Effector memory CD8-positive, alpha-beta T cell (primary cell): ENCODE measurements around the gene ATP23.
A peak's percentile ranks its signal among the peaks of the same experiment; 100 is the strongest.

ENCODE experiments used
- ATAC-seq: fragments of 150-1000 bp; cut with Tn5 transposase; replicated peaks from 2 replicates; pipeline ENCODE4 v1.10.0; 2021; ENCODE audit warnings: mild to moderate bottlenecking, moderate library complexity
- DNase-seq, 3 experiments: peaks; one replicate each; pipeline ENCODE4 v3.0.0; 2021
- H3K27ac Mint-ChIP-seq, 2 donors: one replicate each; pipeline ENCODE4 v1.8.0; 2022; ENCODE audit warnings: mild to moderate bottlenecking in 2 of 2, mixed read lengths in 2 of 2, moderate library complexity in 2 of 2
- H3K27me3 Mint-ChIP-seq, 2 donors: one replicate each; pipeline ENCODE4 v1.8.0; 2022; ENCODE audit warnings: mixed read lengths in 2 of 2
- H3K36me3 Mint-ChIP-seq: one replicate; pipeline ENCODE4 v1.8.0; 2022; ENCODE audit warnings: mild to moderate bottlenecking, moderate library complexity, mixed read lengths; ENCODE audit not compliant: insufficient read depth
- H3K4me1 Mint-ChIP-seq, 2 donors: one replicate each; pipeline ENCODE4 v1.8.0; 2022; ENCODE audit warnings: low read depth in 2 of 2, mixed read lengths in 2 of 2
- H3K4me3 Mint-ChIP-seq, 2 donors: one replicate each; pipeline ENCODE4 v1.8.0; 2022; ENCODE audit warnings: mild to moderate bottlenecking in 2 of 2, mixed read lengths in 2 of 2, moderate library complexity in 2 of 2
- H3K9me3 Mint-ChIP-seq, 2 donors: one replicate each; pipeline ENCODE4 v1.8.0; 2022; ENCODE audit warnings: mixed read lengths in 2 of 2

ATP23 gene

DNA sequence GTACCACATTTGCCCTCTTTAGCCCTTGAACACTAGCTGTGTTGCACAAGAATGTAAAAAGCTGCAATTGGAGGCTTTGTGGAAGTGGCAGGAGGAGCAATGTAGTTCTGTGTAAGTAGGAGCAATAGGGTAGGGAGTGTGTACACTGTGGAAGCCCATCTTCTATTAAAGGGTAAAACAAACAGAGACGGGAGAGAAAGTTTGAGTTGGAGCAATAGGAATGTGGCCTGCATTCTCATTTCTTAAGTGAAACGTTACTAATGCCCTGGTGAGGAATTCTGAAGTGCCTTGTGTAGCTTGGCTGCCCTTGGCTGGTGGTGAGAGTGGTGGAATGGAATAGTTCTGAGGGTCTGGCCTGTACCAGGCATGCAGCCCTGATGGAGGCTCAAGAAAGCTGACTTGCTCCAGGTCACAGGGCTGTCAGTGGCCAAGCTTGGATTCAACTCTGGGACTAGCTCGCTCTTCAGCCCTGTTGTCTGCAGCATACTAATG lies 38.8 kb upstream of the ATP23 start:
- H3K9me3 Mint-ChIP-seq: no peaks in the 10 kb centered on the region
- DNase-seq: no peak
- no peak for ATAC-seq
- no peak overlapping the region for H3K27ac Mint-ChIP-seq
- H3K27me3 Mint-ChIP-seq: peaks cover 17 to 25% of the 10 kb centered on the region in 2 donors
- peaks cover 14% of the 10 kb centered on the region for H3K36me3 Mint-ChIP-seq
- H3K4me3 Mint-ChIP-seq: no peak overlapping the region
- peaks cover 22 to 27% of the 10 kb centered on the region in 2 donors for H3K4me1 Mint-ChIP-seq

DNA sequence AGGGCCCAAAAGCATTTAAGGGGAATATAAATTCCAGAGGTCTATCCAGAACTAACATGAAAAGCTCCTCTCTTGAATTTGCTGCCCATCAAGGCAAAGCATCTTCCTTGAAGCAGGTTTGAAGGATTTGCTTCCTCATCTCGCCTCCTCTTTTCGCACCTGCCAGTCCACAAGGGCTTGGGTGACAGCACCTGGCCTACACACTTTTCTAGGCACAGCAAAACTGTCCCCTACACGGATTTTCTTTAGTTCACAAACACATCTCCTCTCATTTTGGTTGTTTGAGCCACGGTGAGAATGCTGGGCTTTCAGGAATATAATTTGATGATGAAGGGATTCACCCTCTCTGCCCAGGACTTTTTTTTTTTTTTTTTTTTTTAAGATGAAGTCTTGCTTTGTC lies 36.9 kb upstream of the ATP23 start:
- H3K36me3 Mint-ChIP-seq: peaks cover 3% of the 10 kb centered on the region

DNA sequence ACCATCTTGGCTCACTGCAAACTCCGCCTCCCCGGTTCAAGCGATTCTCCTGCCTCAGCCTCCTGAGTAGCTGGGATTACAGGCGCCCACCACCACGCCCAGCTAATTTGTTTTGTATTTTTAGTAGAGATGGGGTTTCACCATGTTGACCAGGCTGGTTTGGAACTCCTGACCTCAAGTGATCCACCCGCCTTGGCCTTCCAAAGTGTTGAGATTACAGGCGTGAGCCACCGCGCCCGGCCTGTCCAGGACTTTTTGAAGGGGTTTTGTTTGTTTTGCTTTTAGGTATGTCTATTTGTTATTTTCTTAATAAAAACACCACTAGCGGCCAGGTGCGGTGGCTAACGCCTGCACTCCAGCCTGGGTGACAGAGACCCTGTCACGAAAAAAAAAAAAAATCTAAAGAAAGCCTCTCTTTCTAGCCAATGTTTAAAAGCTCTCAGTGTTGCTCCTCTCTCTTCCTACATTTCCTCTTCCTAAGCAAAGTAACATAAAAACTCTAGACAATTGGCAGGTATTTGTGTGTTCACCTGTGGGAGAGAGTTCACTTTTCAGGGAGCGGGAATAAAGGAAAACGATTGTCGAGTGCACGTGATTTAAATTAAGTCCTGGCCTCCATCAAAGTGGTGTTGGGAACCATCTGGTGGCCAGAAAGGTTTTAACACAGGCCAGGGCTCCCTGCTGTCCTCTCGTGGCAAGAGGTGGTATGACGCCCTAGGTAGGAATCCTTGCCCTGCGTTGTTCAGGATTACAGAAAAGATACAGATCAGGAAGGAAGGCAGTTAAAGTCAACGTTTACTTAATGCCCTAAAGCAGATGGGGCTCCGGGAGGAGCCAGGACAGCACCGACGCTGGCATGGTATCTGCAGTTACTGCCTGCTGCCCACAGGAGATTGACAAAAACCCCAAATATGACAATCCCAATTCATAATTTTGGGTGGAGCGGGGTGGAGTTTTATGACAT lies 36.2 kb upstream of the ATP23 start:
- peak overlapping the region in 1 of 2 donors; percentile 35 for H3K27ac Mint-ChIP-seq
- H3K4me3 Mint-ChIP-seq: peak overlapping the region; percentile 36 to 55
- ATAC-seq (peak; percentile 100), DNase-seq (peak; percentile 82 to 87 (median 82))
- H3K9me3 Mint-ChIP-seq: no peaks in the 10 kb centered on the region
- H3K27me3 Mint-ChIP-seq: peaks cover 24 to 51% of the 10 kb centered on the region in 2 donors
- H3K4me1 Mint-ChIP-seq: peaks cover 5 to 6% of the 10 kb centered on the region in 2 donors
- no peaks in the 10 kb centered on the region for H3K36me3 Mint-ChIP-seq

More for the DNA sequence above, 36.9 kb upstream of the ATP23 start:
- no peak overlapping the region for H3K27ac Mint-ChIP-seq
- H3K9me3 Mint-ChIP-seq: no peaks in the 10 kb centered on the region
- H3K4me1 Mint-ChIP-seq: peaks cover 5 to 10% of the 10 kb centered on the region in 2 donors
- DNase-seq: no peak
- ATAC-seq: no peak
- H3K4me3 Mint-ChIP-seq: no peak overlapping the region
- H3K27me3 Mint-ChIP-seq: peaks cover 19 to 44% of the 10 kb centered on the region in 2 donors

DNA sequence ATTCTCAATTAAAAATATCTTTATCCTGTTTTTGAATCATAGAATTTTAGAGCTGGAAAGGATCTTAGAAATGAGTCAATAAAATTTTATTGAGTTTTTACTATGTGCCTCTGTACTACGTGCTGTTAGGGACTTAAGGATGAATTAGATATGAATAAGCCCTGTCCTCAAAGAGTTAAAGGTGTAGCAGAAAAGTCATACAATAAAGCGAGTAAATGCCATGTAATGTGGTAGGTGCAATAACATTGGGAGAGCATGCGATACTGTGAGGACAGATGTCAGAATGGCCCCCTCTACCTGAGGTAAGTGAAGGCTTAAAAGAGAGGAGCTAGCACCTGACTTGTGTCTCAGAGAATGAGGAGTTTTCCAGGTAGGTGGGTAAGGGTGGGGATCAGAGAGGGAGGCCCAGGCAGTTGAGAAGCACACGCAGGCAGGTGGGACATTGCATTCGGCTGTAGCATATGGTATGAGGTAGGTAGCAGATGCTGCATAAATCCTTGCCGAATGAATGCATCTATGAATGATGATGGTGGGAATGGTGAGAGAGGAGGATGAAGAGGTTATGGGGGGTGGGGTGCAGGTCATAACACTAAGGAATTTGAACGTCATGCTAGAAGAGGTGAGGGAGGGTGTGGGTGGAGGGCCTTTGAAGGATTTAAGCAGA lies 35.4 kb upstream of the ATP23 start:
- no peak for DNase-seq
- Mint-ChIP-seq H3K4me3 (no peak overlapping the region), H3K27ac (peak overlapping the region in 1 of 2 donors; percentile 39), H3K4me1 (peaks cover 5 to 6% of the 10 kb centered on the region in 2 donors), H3K9me3 (no peaks in the 10 kb centered on the region), H3K36me3 (no peaks in the 10 kb centered on the region), H3K27me3 (peaks cover 29 to 59% of the 10 kb centered on the region in 2 donors)
- ATAC-seq: no peak

DNA sequence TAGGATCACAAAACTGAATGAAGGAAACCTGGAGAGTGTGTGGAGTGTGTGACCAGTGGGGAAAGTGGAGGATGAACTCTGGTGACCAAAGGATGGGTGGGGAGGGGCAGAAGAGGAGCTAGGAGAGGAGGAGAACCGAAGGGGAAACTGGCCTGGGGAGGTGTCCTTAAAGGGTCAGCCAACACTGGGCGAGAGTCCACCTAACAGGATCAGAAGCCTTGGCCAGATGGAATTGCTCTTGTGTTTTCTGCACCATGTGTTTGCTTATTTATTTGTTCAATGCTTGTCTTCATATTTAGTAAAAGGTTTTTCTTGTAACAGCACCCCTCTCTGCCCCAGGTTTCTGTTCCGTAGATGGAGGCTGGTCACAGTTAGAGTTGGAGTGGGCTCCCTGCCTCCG lies 34.5 kb upstream of the ATP23 start:
- Mint-ChIP-seq H3K27ac (peak overlapping the region in 1 of 2 donors; percentile 39), H3K4me3 (no peak overlapping the region), H3K27me3 (peaks cover 34 to 64% of the 10 kb centered on the region in 2 donors), H3K9me3 (no peaks in the 10 kb centered on the region), H3K4me1 (peaks cover 5 to 6% of the 10 kb centered on the region in 2 donors), H3K36me3 (no peaks in the 10 kb centered on the region)
- ATAC-seq (no peak), DNase-seq (no peak)

DNA sequence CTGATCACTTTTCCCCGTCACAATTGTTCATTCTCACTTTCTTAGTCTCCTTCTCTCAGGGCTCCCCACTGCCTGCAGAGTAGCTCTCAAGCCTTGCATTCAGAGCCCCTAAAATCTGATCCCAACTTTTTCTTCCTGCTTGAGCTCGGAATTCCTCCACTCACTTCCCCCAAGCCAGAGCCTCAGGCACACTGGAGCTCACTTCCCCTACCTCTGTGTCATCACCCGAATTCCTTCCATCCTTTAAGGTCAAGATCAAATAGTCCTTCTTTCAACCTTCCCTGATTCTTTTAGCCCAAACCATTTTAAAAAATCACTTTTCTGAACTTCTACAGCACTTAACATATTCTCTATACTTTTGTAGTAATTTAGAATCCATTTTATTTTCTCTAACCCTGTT lies 34.1 kb upstream of the ATP23 start:
- no peaks in the 10 kb centered on the region for H3K9me3 Mint-ChIP-seq
- no peak overlapping the region for H3K27ac Mint-ChIP-seq
- peaks cover 34 to 64% of the 10 kb centered on the region in 2 donors for H3K27me3 Mint-ChIP-seq
- H3K4me3 Mint-ChIP-seq: no peak overlapping the region
- no peaks in the 10 kb centered on the region for H3K36me3 Mint-ChIP-seq
- peaks cover 5 to 6% of the 10 kb centered on the region in 2 donors for H3K4me1 Mint-ChIP-seq
- DNase-seq: no peak
- no peak for ATAC-seq

DNA sequence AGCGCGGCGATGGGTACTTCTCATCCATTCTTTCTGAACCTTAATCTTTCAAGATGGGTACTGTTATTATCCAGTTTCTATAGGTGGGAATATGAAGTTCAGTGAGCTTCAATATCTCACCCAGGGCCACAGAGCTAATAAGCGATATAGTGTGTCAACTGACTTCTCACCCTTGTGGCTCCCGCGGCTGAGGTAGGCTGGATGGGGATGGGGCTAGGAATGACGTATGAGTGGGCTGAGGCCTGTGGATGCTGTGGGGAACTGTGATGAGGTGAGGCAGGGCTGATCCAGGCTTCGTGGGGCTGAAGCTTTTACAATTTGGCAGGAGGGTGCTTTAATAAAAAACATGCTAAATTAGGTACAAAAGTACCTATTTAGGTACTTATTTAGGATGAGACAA lies 32.9 kb upstream of the ATP23 start:
- DNase-seq (no peak), ATAC-seq (no peak)
- no peak overlapping the region for H3K27ac Mint-ChIP-seq
- peaks cover 34 to 68% of the 10 kb centered on the region in 2 donors for H3K27me3 Mint-ChIP-seq
- H3K9me3 Mint-ChIP-seq: no peaks in the 10 kb centered on the region
- H3K4me1 Mint-ChIP-seq: peaks cover 5 to 6% of the 10 kb centered on the region in 2 donors
- no peaks in the 10 kb centered on the region for H3K36me3 Mint-ChIP-seq
- no peak overlapping the region for H3K4me3 Mint-ChIP-seq

DNA sequence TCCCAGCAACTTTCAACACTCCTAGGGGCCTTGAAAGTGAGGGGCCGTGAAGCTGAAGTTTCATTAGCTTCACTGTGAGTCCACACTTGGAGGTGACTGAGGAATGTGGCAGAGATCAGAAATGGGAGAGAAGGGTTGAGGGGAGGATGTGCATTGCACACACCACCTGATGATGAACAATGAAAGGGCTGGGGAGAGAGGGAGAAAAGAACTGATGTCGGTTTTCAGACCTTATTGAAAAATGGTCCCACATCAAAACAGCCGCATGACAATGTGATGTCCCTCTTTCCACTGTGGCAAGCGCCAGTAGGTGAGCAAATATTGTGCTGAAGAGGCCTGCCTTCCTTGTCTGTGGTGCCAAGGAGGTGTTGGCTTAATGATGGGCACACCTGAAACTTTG lies 32.3 kb upstream of the ATP23 start:
- Mint-ChIP-seq H3K4me3 (no peak overlapping the region), H3K27me3 (peaks cover 34 to 73% of the 10 kb centered on the region in 2 donors), H3K9me3 (no peaks in the 10 kb centered on the region), H3K4me1 (peaks cover 5 to 6% of the 10 kb centered on the region in 2 donors), H3K27ac (no peak overlapping the region), H3K36me3 (no peaks in the 10 kb centered on the region)
- ATAC-seq: no peak
- no peak for DNase-seq

DNA sequence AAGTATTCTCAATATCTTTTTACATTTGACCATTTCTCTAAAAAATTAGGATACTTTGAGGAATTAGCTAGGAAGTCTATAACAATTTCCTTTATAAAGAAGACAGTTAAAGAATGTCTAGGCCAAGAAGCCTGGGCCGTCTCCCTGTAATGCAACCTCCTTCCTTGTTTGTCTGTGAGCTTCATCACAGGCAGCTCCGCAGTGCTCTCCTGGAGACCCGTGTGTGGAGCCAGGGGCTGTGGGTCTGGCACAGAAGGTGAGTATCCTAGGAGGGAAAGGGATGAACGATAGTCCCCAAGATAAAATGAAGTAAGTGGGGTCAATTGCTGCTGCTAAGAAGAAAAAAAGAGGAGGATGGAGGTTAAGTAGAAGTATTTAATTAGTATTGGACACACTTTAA lies 31.8 kb upstream of the ATP23 start:
- H3K4me1 Mint-ChIP-seq: peaks cover 5 to 6% of the 10 kb centered on the region in 2 donors
- peaks cover 39 to 79% of the 10 kb centered on the region in 2 donors for H3K27me3 Mint-ChIP-seq
- H3K9me3 Mint-ChIP-seq: no peaks in the 10 kb centered on the region
- no peaks in the 10 kb centered on the region for H3K36me3 Mint-ChIP-seq
- DNase-seq (no peak), ATAC-seq (no peak)
- H3K27ac Mint-ChIP-seq: no peak overlapping the region
- H3K4me3 Mint-ChIP-seq: no peak overlapping the region

DNA sequence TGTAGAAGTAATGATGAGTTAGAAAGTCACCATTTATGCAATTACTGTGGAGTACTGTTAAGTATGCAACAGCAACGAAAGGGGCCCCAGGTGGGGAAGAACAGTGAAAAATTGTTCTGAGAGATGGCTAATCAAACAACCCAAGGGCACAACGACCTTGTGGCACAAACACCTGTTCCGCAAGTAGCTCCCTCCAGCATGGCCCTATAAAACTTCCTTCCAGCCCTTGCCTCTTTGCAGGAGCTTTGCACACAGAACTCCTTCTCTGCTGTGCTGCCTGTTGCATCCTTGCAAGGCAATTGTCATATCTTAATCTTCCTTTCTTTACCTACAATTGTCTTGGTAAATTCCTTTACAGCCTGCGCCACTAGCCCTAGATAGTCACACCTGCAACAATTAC lies 23.2 kb upstream of the ATP23 start:
- Mint-ChIP-seq H3K36me3 (no peaks in the 10 kb centered on the region), H3K4me3 (no peak overlapping the region), H3K27ac (no peak overlapping the region), H3K9me3 (no peaks in the 10 kb centered on the region), H3K4me1 (no peaks in the 10 kb centered on the region), H3K27me3 (peaks cover 7 to 19% of the 10 kb centered on the region in 2 donors)
- no peak for DNase-seq
- ATAC-seq: no peak

DNA sequence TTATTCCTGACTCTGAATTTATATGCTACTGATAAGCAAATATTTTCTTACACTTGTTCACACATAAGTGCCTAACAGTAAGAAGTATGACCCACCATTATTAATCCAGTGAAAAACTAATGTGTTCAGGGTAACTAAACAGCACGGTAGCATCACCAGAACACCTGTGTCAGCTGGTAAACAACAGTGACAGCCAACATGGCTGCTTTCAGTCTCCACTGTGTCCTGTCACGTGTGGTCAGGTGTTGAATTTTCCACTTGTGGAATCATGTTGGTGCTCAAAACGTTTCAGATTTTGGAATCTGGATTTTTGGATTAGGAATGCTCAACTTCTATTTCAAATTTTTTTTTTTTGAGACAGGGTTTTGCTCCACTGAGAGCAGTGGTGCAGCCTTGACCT lies 14.3 kb upstream of the ATP23 start:
- H3K9me3 Mint-ChIP-seq: no peaks in the 10 kb centered on the region
- DNase-seq (no peak), ATAC-seq (no peak)

DNA sequence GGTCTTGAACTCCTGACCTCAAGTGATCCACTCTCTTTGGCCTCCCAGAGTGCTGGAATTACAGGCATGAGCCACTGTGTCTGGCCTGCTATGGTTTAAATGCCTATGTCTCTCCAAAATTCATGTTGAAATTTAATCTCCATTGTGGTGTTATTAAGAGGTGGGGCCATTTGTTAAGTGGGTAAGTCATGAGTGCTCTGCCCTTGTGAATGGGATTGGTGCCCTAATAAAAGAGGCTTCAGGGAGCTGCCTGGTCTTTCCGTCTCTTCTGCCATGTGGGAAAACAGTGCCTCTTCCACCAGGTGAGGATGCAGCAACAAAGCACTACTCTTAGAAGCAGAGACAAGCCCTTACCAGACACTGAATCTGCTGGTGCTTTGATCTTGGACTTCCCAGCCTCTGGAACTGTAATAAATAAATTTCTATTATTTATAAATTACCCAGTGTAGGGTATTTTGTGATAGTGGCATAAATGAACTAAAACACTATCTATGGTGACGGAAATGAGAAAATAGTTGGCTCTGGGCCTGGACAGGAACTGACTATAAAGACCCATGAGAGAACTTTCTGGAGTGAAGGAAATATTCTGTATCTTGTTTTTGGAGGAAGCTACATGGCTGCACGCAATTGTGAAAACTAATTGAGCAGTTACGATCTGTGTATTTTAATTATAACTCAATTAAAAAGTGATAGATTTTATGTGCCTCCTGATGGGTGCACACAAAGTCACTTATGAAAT lies 12.1 kb upstream of the ATP23 start:
- ATAC-seq: no peak
- no peaks in the 10 kb centered on the region for H3K9me3 Mint-ChIP-seq
- no peak for DNase-seq
- no peak overlapping the region for H3K27ac Mint-ChIP-seq
- H3K36me3 Mint-ChIP-seq: no peaks in the 10 kb centered on the region
- no peak overlapping the region for H3K4me3 Mint-ChIP-seq
- no peaks in the 10 kb centered on the region for H3K27me3 Mint-ChIP-seq
- peaks cover 0 to 1% of the 10 kb centered on the region in 2 donors for H3K4me1 Mint-ChIP-seq

More for the DNA sequence above, 14.3 kb upstream of the ATP23 start:
- Mint-ChIP-seq H3K36me3 (no peaks in the 10 kb centered on the region), H3K4me1 (no peaks in the 10 kb centered on the region), H3K27me3 (no peaks in the 10 kb centered on the region), H3K4me3 (no peak overlapping the region), H3K27ac (no peak overlapping the region)

DNA sequence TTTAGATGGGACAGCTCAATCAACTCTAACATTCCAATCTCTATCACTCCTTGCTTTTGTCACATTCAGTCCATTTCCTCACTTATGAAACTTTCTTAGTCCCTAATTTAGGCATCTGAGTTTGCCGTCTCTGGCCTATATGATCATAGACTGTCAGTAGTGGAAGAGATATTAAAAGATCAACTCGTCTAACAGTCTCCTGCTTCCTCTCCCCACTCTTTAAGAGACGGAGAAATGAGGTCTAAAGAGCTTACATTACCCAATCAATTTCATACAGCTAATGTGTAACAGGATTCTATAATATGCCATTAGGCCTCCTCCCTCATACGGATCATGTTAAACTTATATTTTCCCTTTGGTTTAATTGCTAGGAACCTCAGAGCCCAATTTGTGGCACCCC lies 6.5 kb upstream of the ATP23 start:
- peak overlapping the region; percentile 99 to 100 for H3K27ac Mint-ChIP-seq
- ATAC-seq: no peak

More for the DNA sequence above, 6.5 kb upstream of the ATP23 start:
- peaks cover 11 to 23% of the 10 kb centered on the region in 2 donors for H3K4me1 Mint-ChIP-seq
- H3K36me3 Mint-ChIP-seq: peaks cover 9% of the 10 kb centered on the region
- no peaks in the 10 kb centered on the region for H3K27me3 Mint-ChIP-seq
- H3K4me3 Mint-ChIP-seq: peak overlapping the region in 1 of 2 donors; percentile 84
- no peaks in the 10 kb centered on the region for H3K9me3 Mint-ChIP-seq
- no peak for DNase-seq
